Fibroblast of pulmonary artery (primary cell): Measurements from ENCODE around the gene PGD.
A peak's percentile ranks its signal among the peaks of the same experiment; 100 is the strongest.

Experiments
- DNase-seq: peaks from one replicate; pipeline ENCODE4 v3.0.0-alpha.2; 2010; ENCODE audit warnings: low read depth
- H3K4me3 ChIP-seq: replicated peaks from 2 replicates; pipeline ENCODE4 v1.5.1; 2011; ENCODE audit warnings: low read depth, mild to moderate bottlenecking, control low read depth, low read length, moderate library complexity
- TF ChIP-seq, protein P1 (sequence below): IDR thresholded peaks from 2 replicates; pipeline ENCODE4 v1.5.1; 2011; ENCODE audit warnings: mild to moderate bottlenecking, control low read depth, low read length, inconsistent platforms; ENCODE audit errors: missing control alignments

Gene PGD

DNA sequence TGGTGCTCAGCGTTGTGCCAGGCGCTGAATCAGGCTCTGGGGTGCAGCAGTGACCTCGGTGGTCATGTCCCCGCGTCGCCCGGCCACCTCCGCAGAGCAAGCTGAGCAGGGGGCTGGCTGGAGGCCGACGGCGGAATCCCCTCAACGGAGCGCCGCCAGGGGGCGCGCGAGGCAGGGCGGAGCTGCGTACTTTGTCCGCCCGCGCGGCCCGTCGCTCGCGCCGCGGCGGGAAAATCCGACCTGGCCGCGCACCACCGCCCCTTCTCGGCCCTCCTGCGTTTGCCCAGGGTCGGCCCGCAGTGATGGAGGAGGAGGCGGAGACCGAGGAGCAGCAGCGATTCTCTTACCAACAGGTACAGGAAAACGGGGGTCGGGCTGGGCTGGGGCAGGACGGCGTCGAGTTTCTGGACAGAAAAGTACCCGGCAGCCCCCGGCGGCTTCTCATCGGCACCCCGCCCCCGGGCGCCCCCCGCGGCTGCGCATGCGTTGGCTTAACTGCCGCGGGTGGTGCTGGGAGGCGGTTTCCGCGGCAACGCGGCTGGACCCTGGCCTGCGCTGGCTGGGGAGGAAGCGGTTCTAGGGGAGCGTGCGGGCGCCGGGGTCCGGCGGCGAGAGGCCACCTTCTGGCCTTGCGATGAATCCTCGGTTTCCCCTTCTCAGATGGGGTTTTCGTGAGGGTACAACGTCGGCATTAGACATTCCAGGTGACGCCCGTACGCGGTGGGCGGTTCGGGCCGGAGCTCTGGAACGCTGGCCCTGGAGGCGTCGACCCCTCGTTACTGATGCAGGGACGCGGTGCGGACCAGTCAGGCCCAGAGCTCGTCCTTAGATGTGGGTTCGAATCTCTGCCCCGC lies 31.6 kb downstream of the PGD start, which contains the start of gene CENPS:
CENPS (plus strand) TSS at position 218 of the 854 bp plus-strand sequence; CDS start at position 303, 85 bp downstream.
- H3K4me3 ChIP-seq = peak within 1 kb of the TSS; percentile 85
- peak; percentile 89 for DNase-seq
- TF ChIP-seq, protein P1, sequence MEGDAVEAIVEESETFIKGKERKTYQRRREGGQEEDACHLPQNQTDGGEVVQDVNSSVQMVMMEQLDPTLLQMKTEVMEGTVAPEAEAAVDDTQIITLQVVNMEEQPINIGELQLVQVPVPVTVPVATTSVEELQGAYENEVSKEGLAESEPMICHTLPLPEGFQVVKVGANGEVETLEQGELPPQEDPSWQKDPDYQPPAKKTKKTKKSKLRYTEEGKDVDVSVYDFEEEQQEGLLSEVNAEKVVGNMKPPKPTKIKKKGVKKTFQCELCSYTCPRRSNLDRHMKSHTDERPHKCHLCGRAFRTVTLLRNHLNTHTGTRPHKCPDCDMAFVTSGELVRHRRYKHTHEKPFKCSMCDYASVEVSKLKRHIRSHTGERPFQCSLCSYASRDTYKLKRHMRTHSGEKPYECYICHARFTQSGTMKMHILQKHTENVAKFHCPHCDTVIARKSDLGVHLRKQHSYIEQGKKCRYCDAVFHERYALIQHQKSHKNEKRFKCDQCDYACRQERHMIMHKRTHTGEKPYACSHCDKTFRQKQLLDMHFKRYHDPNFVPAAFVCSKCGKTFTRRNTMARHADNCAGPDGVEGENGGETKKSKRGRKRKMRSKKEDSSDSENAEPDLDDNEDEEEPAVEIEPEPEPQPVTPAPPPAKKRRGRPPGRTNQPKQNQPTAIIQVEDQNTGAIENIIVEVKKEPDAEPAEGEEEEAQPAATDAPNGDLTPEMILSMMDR = peak; percentile 57

DNA sequence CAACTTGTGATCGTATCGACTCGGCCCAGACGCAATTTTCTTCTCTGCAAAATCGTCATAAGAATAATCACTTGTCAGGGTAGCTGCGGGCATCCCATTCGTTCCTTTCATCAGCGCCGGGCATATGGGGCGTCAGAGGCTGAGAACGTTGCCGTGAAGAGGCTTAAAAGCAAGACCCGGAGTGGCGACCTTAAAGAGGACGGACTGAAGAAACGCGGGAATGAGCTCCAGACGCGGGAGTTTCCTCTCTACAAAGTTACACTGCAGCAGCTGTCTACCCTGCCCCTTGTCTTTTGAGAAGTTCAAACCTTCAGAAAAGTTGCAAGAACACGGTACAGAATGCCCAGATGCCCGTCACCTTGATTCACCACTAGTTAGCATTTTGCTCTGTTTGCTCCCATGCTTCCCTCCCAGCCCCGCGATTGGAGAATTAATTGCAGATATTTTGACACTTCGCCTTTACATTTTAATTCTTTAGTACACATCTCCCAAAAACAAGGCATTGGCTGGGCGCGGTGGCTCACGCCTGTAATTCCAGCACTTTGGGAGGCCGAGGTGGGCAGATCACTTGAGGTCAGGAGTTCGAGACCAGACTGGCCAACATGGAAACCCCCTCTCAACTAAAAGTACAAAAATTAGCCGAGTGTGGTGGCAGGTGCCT lies 32.3 kb downstream of the PGD start:
- no peak for DNase-seq

DNA sequence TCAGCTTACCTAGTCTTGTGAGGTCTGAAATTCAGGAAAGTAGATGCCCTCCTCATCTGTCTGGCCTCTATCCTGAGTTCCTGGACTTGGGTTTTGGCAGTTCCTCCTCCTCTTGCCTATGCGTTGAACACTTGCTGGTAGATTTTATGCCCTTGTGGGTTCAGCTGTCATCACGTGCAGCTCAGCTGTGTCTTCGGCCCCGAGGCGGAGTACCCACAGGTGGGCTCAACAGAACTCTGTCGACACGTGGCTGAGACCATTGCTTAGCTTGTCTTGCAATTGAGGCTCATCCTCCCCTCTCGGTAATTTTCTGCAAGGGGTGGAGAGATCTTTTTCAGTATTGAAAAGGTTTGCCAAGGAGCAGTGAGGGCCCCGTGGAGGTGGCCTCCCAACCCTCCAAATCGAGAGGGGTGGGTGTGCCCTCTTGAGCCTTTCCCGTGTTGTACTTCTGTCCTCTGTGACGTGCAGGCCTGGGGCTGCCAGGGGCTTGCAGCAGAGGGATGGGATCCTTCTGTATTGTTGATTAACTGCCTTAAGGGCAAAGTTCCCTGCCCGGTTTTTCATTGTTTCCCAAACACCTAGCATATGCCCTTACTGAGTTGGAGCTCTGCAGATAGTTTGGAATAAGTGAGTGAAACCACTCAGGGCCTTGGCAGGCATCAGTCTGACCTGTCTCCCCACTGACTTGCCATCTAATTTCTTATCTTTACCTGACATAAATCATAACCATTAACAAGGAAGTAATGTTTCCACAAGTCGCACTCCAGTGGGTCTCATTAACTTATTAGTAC lies 34.2 kb downstream of the PGD start:
- TF ChIP-seq, protein P1 = no peak
- DNase-seq = no peak
- no peak overlapping the region for H3K4me3 ChIP-seq

More for the DNA sequence above, 32.3 kb downstream of the PGD start:
- H3K4me3 ChIP-seq = peak overlapping the region; percentile 85
- TF ChIP-seq, protein P1 = no peak

DNA sequence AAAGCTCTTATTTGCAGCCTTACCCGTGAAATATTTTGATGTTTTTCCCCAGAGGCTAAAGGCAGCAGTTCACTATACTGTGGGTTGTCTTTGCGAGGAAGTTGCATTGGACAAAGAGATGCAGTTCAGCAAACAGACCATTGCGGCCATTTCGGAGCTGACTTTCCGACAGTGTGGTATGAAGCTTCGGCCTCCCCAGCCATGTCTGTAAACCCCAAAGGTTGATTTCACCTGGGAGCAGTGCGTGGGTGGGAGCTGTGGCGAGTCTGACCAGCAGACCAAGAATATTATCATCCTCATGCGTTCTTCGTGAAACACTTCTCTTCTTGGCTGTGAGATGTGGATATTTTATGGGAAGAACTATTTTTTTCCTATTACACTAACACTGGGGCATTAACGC lies 34.9 kb downstream of the PGD start:
- no peak overlapping the region for H3K4me3 ChIP-seq
- DNase-seq = no peak
- TF ChIP-seq, protein P1 = no peak

DNA sequence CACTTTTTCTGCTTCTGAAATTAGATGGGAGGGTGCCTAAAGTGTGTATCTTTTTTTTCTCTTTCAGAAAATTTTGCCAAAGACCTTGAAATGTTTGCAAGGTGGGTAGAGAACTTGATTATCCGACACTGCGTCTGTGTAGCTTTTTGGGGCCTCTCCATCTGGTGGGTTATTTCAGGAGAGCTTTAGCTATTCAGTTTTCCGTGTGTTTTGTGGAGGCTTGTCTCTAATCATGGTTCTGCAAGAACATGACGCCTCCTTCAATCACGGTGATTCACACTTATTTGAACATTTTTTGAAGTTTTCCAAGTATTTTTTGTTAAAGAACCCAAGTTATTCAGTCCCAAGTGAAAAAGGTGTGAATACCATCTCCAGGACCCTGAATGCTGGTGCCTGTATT lies 35.7 kb downstream of the PGD start:
- DNase-seq = no peak
- H3K4me3 ChIP-seq = no peak overlapping the region
- TF ChIP-seq, protein P1 = no peak

DNA sequence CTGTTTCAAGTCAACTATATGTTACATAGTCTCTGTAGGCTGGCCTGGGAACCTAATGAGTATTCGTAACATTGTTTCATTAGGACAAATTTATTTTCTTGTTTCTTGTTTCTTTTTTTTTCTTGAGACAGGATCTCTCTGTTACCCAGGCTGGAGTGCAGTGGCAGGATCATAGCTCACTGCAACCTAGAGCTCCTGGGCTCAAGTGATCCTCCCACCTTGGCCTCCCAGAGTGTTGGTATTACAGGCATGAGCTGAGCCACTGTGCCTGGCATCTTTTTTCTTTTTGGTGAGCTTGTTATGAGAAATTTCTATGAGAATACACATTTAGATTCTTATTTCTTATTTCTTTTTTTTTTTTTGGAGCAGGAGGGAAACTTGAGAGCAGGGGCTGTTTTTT lies 38.2 kb downstream of the PGD start:
- H3K4me3 ChIP-seq = no peak overlapping the region
- no peak for DNase-seq
- TF ChIP-seq, protein P1 = no peak
